ENCODE measurements around the gene TCEA3.

DNA sequence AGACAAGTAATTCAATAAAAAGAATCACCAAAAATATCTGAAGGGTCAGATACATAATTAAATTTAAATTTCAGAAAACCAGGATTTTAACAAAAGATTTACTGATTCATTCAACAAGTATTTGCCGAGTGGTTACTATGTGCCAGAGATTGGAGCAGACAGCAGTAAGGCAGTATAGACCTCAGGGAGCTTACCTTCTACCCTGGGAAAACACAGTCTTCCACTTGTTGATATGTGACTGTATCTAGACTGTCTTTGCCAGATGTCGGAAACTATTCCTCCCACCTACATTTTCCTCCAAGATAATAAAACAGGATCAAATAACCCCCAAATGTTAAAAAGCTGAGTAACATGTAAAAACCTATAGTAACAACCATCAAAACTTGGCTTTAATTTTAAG lies 86.7 kb downstream of the TCEA3 start:
- no peak for TF ChIP-seq CTCF (IDR thresholded peaks at IDR 0.05; ENCODE audit: low read depth, low read length)
- TF ChIP-seq EZH2phosphoT487 (IDR thresholded peaks at IDR 0.05; ENCODE audit: low read depth), result no peak
